Esophagus muscularis mucosa (tissue), 4 donors: ENCODE results near the gene LDLRAD2. TPM values are rescaled to one million over a fixed set of nuclear protein-coding genes. Genes with fewer than 3 reads are reported as not detected.
A peak's percentile ranks its signal among the peaks of the same experiment; 100 is the strongest.

Source experiments
- DNase-seq: peaks from one replicate; pipeline ENCODE4 v3.0.0-alpha.2; 2017; ENCODE audit errors: extremely low spot score
- H3K27ac ChIP-seq, 4 donors: fragments of 200-600 bp; sonication (generic); replicated peaks in 1 of 4; 1 replicate in 3 of 4; 2 replicates in 1 of 4; pipeline ENCODE4 v1.5.1; 2016 to 2019; ENCODE audit warnings: mild to moderate bottlenecking in 1 of 4
- H3K27me3 ChIP-seq, 4 donors: fragments of 200-600 bp; sonication (generic); one replicate each; pipeline versions ENCODE4 v1.5.1 to v1.6.0; 2016 to 2019
- H3K36me3 ChIP-seq, 4 donors: fragments of 200-600 bp; sonication (generic); one replicate each; pipeline ENCODE4 v1.5.1; 2016 to 2019
- H3K4me1 ChIP-seq, 4 donors: fragments of 200-600 bp; sonication (generic); one replicate each; pipeline ENCODE4 v1.5.1; 2016 to 2019
- H3K4me3 ChIP-seq, 4 donors: fragments of 200-600 bp; sonication (generic); 1 replicate in 2 of 4; 2 replicates in 2 of 4; pipeline ENCODE4 v1.5.1; 2016 to 2019; ENCODE audit warnings: mild to moderate bottlenecking in 4 of 4, moderate library complexity in 1 of 4
- H3K9me3 ChIP-seq, 4 donors: fragments of 200-600 bp; sonication (generic); 1 replicate in 3 of 4; 2 replicates in 1 of 4; pipeline ENCODE4 v1.5.1; 2016 to 2019
- CTCF ChIP-seq, 3 experiments: fragments of 200-600 bp in 2 of 3; fragments of 450-650 bp in 1 of 3; sonication (generic) in 2 of 3; IDR thresholded peaks; one replicate each; pipeline ENCODE4 v1.5.1; 2017 to 2019; ENCODE audit warnings: antibody characterized with exemption in 3 of 3, mild to moderate bottlenecking in 2 of 3, moderate library complexity in 1 of 3
- EP300 ChIP-seq: sonication (generic); formaldehyde crosslinking; IDR thresholded peaks from one replicate; pipeline ENCODE4 v1.6.1; 2017; ENCODE audit warnings: antibody characterized with exemption
- POLR2A ChIP-seq: fragments of 450-650 bp; IDR thresholded peaks from one replicate; pipeline ENCODE4 v1.6.1; 2017; ENCODE audit warnings: antibody characterized with exemption, moderate library complexity, mild to moderate bottlenecking, low read depth
- POLR2AphosphoS5 ChIP-seq, 2 donors: sonication (generic); formaldehyde crosslinking; IDR thresholded peaks; one replicate each; pipeline ENCODE4 v1.6.1; 2017; ENCODE audit warnings: antibody characterized with exemption in 2 of 2
- WGBS: methylation state at CpG from one replicate; pipeline ENCODE4 v1.1.5; 2018; 5-methylcytosine and 5-hydroxymethylcytosine counted together
- intact Hi-C: fragments of 100-400 bp; cut with DNase I; formaldehyde crosslinking; loops from one replicate; pipeline ENCODE4 v1.15.1; 2023
- total RNA-seq, 4 donors: library from RNA; depleted of rRNA; stranded (reverse); fragments of >200 nt; gene quantifications; one replicate each; pipeline versions ENCODE4 v1.1.0 to v1.2.1, GENCODE V29; 2016

The LDLRAD2 gene
- total RNA-seq, 4 donors from 2014 or later = not detected

GRCh38 chr1:21815724-21816321 lies 3.8 kb downstream of the LDLRAD2 start:
- WGBS = 60% methylated on average over 9 of the region's 12 CpGs
- intact Hi-C loops = no loop called here
- Histone ChIP-seq H3K4me1 (peaks cover 7 to 22% (median 14%) of the 10 kb centered on the region in 4 donors), H3K4me3 (no peak overlapping the region), H3K36me3 (peaks cover 2 to 9% (median 4%) of the 10 kb centered on the region in 4 donors), H3K9me3 (no peaks in the 10 kb centered on the region), H3K27ac (no peak overlapping the region), H3K27me3 (peaks cover 0 to 15% (median 8%) of the 10 kb centered on the region in 4 donors)
- no peak for DNase-seq
- TF ChIP-seq EP300 (no peak), CTCF (IDR thresholded peaks at IDR 0.05) (no peak), POLR2A (no peak), POLR2AphosphoS5 (IDR thresholded peaks at IDR 0.05) (no peak)

DNA sequence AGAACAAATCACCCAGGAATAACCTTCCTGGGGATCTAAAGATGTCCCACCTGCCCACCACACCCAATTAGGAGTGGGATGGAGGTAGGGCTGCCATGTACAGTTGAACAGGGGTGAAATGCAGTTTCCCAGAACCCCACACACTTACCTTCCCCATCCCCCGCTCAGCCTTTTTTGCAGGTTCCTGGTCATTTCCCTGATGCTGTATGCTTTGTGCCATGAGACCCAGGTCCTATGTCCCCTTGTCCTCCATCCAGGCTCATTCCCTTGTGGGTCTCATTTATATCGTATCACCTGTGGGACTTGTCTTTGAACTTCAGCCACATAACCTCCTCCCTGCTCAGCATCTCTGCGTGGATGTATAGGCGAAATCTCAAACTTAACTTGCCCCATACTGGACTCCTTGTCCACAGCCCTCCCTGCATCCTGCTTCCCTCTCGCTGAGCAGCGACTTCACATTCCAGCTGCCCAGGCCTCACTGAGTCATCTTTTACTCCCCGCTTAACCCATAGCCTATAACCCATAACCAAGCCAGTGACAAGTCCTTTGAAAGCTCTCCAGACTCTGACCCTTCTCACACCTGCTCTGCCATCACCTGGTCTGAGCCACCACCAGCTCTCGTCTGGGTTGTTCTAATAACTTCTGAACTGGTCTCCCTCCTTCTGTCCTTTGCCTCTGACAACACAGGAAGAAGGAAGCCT lies 4.7 kb downstream of the LDLRAD2 start:
- intact Hi-C loops = no loop called here
- no peak overlapping the region for H3K27ac ChIP-seq

GRCh38 chr1:21818656-21819055 lies 6.6 kb downstream of the LDLRAD2 start:
- WGBS = 26% methylated on average over 10 of the region's 10 CpGs
- TF ChIP-seq POLR2AphosphoS5 (IDR thresholded peaks at IDR 0.05) (no peak), EP300 (no peak), POLR2A (no peak), CTCF (IDR thresholded peaks at IDR 0.05) (no peak)
- H3K4me3 ChIP-seq = no peak overlapping the region
- no peaks in the 10 kb centered on the region for H3K9me3 ChIP-seq
- intact Hi-C loops = no loop called here
- no peak for DNase-seq
- H3K27me3 ChIP-seq = peaks cover 0 to 13% (median 8%) of the 10 kb centered on the region in 4 donors
- H3K36me3 ChIP-seq = peaks cover 18 to 37% (median 32%) of the 10 kb centered on the region in 4 donors
- H3K4me1 ChIP-seq = peaks cover 7 to 26% (median 14%) of the 10 kb centered on the region in 4 donors
- peak overlapping the region in 1 of 4 donors; percentile 42 for H3K27ac ChIP-seq

More for the DNA sequence above, 4.7 kb downstream of the LDLRAD2 start:
- Histone ChIP-seq H3K4me1 (peaks cover 7 to 24% (median 14%) of the 10 kb centered on the region in 4 donors), H3K27me3 (peaks cover 0 to 15% (median 8%) of the 10 kb centered on the region in 4 donors), H3K36me3 (peaks cover 6 to 18% (median 13%) of the 10 kb centered on the region in 4 donors), H3K9me3 (no peaks in the 10 kb centered on the region), H3K4me3 (no peak overlapping the region)
- no peak for DNase-seq
- TF ChIP-seq CTCF (IDR thresholded peaks at IDR 0.05) (no peak), POLR2AphosphoS5 (IDR thresholded peaks at IDR 0.05) (no peak), EP300 (no peak), POLR2A (no peak)
- 80% methylated on average over 8 of the region's 8 CpGs for WGBS

- Histone ChIP-seq H3K36me3 (peaks cover 38 to 58% (median 53%) of the 10 kb centered on the region in 4 donors), H3K27me3 (no peaks in the 10 kb centered on the region), H3K4me3 (no peak overlapping the region), H3K9me3 (no peaks in the 10 kb centered on the region), H3K27ac (no peak overlapping the region), H3K4me1 (peaks cover 0 to 15% (median 4%) of the 10 kb centered on the region in 4 donors)
- intact Hi-C loops = no loop called here
- TF ChIP-seq EP300 = no peak
- no peak for DNase-seq
- 91% methylated on average over 5 of the region's 9 CpGs for WGBS
Measured at GRCh38 chr1:21820597-21821232, 8.7 kb downstream of the LDLRAD2 start.
